Endothelial cell (in vitro differentiated cells): ENCODE results near the gene TRPM3. TPM values are rescaled to one million over a fixed set of nuclear protein-coding genes. Genes with fewer than 3 reads are reported as not detected.

Source experiments
- DNase-seq: peaks from one replicate; pipeline ENCODE4 v3.0.0; 2021; ENCODE audit warnings: low spot score
- H3K27ac Mint-ChIP-seq: one replicate; pipeline ENCODE4 v1.8.0; 2021; ENCODE audit warnings: mixed read lengths, inconsistent platforms; ENCODE audit not compliant: unreplicated experiment
- H3K27me3 Mint-ChIP-seq: one replicate; pipeline ENCODE4 v1.8.0; 2021; ENCODE audit warnings: mild to moderate bottlenecking, moderate library complexity, mixed read lengths, inconsistent platforms; ENCODE audit not compliant: unreplicated experiment
- H3K36me3 Mint-ChIP-seq: one replicate; pipeline ENCODE4 v1.8.0; 2021; ENCODE audit warnings: mild to moderate bottlenecking, low read depth, mixed read lengths, inconsistent platforms; ENCODE audit not compliant: unreplicated experiment
- H3K4me1 Mint-ChIP-seq: one replicate; pipeline ENCODE4 v1.8.0; 2021; ENCODE audit warnings: mild to moderate bottlenecking, mixed read lengths, inconsistent platforms; ENCODE audit not compliant: unreplicated experiment
- H3K4me3 Mint-ChIP-seq: one replicate; pipeline ENCODE4 v1.8.0; 2021; ENCODE audit warnings: mild to moderate bottlenecking, mixed read lengths, inconsistent platforms; ENCODE audit not compliant: unreplicated experiment
- H3K9me3 Mint-ChIP-seq: one replicate; pipeline ENCODE4 v1.8.0; 2021; ENCODE audit warnings: mixed read lengths, inconsistent platforms; ENCODE audit not compliant: unreplicated experiment
- total RNA-seq: library from RNA; stranded (reverse); fragmentation: NEBNext Ultra II Directional; extraction: Animal tissue kit (Norgen Biotek cat#: 25700); gene quantifications from one replicate; pipeline ENCODE4 v1.2.1, GENCODE V29; 2021; ENCODE audit not compliant: unreplicated experiment
- TF ChIP-seq, protein P1 (sequence below): fragments of 200-600 bp; sonication (generic); IDR thresholded peaks from one replicate; pipeline ENCODE4 v1.5.0; 2021; ENCODE audit warnings: antibody characterized with exemption; ENCODE audit not compliant: unreplicated experiment

The TRPM3 gene
- total RNA-seq, 1 donor from 2014 or later, result 0.54 TPM

DNA sequence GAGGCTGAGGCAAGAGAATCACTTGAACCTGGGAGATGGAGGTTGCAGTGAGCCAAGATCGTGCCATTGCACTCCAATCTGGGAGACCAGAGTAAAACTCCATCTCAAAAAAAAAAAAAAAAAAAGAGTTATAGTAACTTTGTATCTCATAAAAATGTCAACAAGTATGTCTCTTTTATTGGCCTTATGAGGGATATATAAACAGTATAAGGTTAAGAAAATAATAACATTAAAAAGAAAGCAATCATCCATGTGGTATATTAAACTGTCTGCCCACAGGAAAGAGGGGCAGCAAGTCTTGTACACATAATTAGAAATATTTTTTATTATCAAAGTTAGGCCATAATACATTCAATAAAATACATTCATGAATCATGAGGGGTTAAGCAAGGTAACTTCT is 447.6 kb downstream of the TRPM3 start:
- Mint-ChIP-seq H3K4me3 (no peak overlapping the region), H3K9me3 (no peaks in the 10 kb centered on the region), H3K4me1 (peaks cover 4% of the 10 kb centered on the region), H3K36me3 (no peaks in the 10 kb centered on the region), H3K27ac (no peak overlapping the region), H3K27me3 (no peaks in the 10 kb centered on the region)
- DNase-seq, result no peak
- TF ChIP-seq, protein P1, sequence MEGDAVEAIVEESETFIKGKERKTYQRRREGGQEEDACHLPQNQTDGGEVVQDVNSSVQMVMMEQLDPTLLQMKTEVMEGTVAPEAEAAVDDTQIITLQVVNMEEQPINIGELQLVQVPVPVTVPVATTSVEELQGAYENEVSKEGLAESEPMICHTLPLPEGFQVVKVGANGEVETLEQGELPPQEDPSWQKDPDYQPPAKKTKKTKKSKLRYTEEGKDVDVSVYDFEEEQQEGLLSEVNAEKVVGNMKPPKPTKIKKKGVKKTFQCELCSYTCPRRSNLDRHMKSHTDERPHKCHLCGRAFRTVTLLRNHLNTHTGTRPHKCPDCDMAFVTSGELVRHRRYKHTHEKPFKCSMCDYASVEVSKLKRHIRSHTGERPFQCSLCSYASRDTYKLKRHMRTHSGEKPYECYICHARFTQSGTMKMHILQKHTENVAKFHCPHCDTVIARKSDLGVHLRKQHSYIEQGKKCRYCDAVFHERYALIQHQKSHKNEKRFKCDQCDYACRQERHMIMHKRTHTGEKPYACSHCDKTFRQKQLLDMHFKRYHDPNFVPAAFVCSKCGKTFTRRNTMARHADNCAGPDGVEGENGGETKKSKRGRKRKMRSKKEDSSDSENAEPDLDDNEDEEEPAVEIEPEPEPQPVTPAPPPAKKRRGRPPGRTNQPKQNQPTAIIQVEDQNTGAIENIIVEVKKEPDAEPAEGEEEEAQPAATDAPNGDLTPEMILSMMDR, result no peak

DNA sequence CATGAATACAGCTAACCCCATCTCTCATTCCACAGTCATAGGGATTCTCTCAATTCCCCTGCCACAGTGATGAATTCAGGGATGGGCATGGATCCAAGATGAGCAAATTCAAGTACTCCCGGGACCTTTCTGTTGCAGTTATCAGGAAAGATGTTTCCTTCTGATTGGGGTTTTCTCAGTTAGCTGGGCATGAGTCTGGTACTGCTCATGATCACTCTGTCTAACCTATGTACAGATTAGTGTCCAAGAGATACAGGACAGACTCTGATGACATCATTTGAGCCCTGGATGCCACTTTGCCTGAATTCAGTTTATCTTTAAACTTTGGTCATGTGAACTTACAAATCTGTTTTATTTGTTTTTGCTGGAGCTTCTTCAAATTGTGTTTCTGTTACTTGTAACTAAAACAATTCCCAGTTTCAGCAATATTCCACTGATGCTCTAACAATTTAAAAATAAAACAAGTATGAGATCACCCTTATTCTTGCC is 449.2 kb downstream of the TRPM3 start:
- TF ChIP-seq, protein P1, result no peak
- no peak for DNase-seq
- H3K27me3 Mint-ChIP-seq, result no peaks in the 10 kb centered on the region
- H3K4me3 Mint-ChIP-seq, result no peak overlapping the region
- no peaks in the 10 kb centered on the region for H3K4me1 Mint-ChIP-seq
- no peaks in the 10 kb centered on the region for H3K9me3 Mint-ChIP-seq
- no peak overlapping the region for H3K27ac Mint-ChIP-seq
- H3K36me3 Mint-ChIP-seq, result no peaks in the 10 kb centered on the region

DNA sequence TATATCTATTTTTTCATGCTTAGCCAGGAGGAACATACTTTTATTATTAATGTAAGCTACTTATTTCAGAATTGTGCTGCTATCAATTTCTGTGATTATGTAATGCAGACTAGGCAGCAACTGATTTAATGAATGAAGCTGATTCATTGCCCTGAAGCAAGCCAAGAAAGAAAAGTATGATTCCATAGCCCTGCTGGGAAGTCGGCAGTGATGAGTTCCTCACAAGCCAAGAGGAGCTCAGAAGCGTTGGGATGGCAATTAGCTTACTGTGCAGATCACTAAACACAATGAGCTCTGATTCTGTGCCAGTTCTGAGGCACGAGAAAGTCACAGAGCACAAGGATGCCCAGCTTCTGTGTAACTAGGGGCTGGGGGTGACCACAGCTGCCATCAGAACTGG is 452.7 kb downstream of the TRPM3 start:
- Mint-ChIP-seq H3K36me3 (no peaks in the 10 kb centered on the region), H3K9me3 (no peaks in the 10 kb centered on the region)
- TF ChIP-seq, protein P1, result no peak

DNA sequence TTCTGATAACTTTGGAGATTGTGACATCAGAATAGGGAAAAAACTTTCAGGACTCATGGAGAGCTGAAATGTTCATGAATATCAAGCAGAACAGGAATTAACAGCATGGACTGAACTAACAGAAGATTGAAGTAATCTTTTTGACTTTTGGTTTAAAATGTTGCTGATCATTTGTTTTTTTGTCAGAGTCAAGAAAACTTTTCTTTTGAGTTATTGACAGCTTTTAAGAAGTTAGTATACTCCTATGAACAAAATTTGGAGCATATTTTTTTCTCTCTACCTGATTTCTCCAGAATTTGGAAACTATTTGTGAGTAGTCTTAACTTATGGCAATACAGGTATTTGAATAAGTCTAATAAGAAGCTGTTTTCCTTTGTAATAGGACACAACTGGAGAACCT is 462.7 kb downstream of the TRPM3 start:
- TF ChIP-seq, protein P1, result no peak
- no peak for DNase-seq
- H3K4me3 Mint-ChIP-seq, result no peak overlapping the region
- H3K36me3 Mint-ChIP-seq, result no peaks in the 10 kb centered on the region
- no peaks in the 10 kb centered on the region for H3K9me3 Mint-ChIP-seq
- peaks cover 3% of the 10 kb centered on the region for H3K4me1 Mint-ChIP-seq
- no peaks in the 10 kb centered on the region for H3K27me3 Mint-ChIP-seq
- H3K27ac Mint-ChIP-seq, result no peak overlapping the region

More for the DNA sequence above, 452.7 kb downstream of the TRPM3 start:
- Mint-ChIP-seq H3K27ac (no peak overlapping the region), H3K4me3 (no peak overlapping the region), H3K27me3 (no peaks in the 10 kb centered on the region), H3K4me1 (peaks cover 6% of the 10 kb centered on the region)
- no peak for DNase-seq

DNA sequence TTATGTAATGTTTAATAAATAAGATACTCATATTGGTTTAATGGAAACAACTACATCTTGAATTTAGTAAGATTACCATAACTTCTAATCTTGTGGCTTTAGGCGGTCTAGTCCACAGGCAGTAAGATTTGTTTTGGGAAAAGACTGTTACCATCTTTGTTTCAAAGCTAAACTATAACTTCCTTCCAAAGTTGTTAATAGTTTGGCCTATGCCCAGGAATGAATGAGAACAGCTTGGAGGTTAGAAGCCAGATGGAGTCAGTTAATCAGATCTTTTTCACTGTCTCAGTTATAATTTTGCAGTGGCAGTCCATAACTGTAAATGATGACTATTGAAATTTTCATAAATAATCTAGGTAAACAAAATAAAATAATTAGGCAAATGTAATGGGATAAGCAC is 465.1 kb downstream of the TRPM3 start:
- Mint-ChIP-seq H3K4me1 (peaks cover 3% of the 10 kb centered on the region), H3K4me3 (no peak overlapping the region), H3K27me3 (no peaks in the 10 kb centered on the region), H3K36me3 (no peaks in the 10 kb centered on the region), H3K27ac (no peak overlapping the region), H3K9me3 (no peaks in the 10 kb centered on the region)
- TF ChIP-seq, protein P1, result no peak
- no peak for DNase-seq
